WTC11 (cell line): ENCODE data around the gene TRIM44. TPM values are rescaled to one million over a fixed set of nuclear protein-coding genes. Genes with fewer than 3 reads are reported as not detected.

Experiments
- ATAC-seq: fragments of 200-7000 bp; cut with Tn5 transposase; 2 replicates; pipeline ENCODE4 v1.10.0; 2021; ENCODE audit warnings: mild to moderate bottlenecking, moderate library complexity
- CTCF ChIA-PET: fragments of 300-600 bp; sonication (Branson Sonifier 250); formaldehyde crosslinking; loops from one replicate; lab custom pipeline; 2021; ENCODE audit warnings: antibody characterized with exemption; lab: Charles Lee
- POLR2A ChIA-PET: fragments of 350-600 bp; sonication (Branson Sonifier 250); formaldehyde crosslinking; loops from one replicate; lab custom pipeline; 2021; ENCODE audit warnings: antibody characterized with exemption; lab: Charles Lee
- DNase-seq: peaks from one replicate; pipeline ENCODE4 v3.0.0; 2021; ENCODE audit warnings: low spot score
- H3K27ac Mint-ChIP-seq: 2 replicates; pipeline ENCODE4 v1.8.0; 2021; ENCODE audit warnings: mixed read lengths
- H3K27me3 Mint-ChIP-seq: 2 replicates; pipeline ENCODE4 v1.8.0; 2021; ENCODE audit warnings: low read depth, mild to moderate bottlenecking, moderate library complexity, mixed read lengths
- H3K36me3 Mint-ChIP-seq: 2 replicates; pipeline ENCODE4 v1.8.0; 2021; ENCODE audit warnings: mixed read lengths
- H3K4me1 Mint-ChIP-seq: 2 replicates; pipeline ENCODE4 v1.8.0; 2022; ENCODE audit warnings: mixed read lengths
- H3K4me3 Mint-ChIP-seq: 2 replicates; pipeline ENCODE4 v1.8.0; 2021; ENCODE audit warnings: mild to moderate bottlenecking, moderate library complexity, mixed read lengths
- H3K9me3 Mint-ChIP-seq: 2 replicates; pipeline ENCODE4 v1.8.0; 2021; ENCODE audit warnings: mixed read lengths
- ATF2 ChIP-seq: sonication (generic); formaldehyde crosslinking; IDR thresholded peaks from 2 replicates; pipeline ENCODE4 v1.8.1; 2022; ENCODE audit warnings: low read depth, missing genetic modification reagents, borderline replicate concordance
- CREM ChIP-seq: sonication (generic); formaldehyde crosslinking; IDR thresholded peaks from 2 replicates; pipeline ENCODE4 v1.8.1; 2022; ENCODE audit warnings: mild to moderate bottlenecking, missing genetic modification reagents, moderate library complexity
- CTCF ChIP-seq: fragments of 200-600 bp; IDR thresholded peaks from 2 replicates; pipeline ENCODE4 v1.8.0; 2022; ENCODE audit warnings: antibody characterized with exemption
- ETV6 ChIP-seq: sonication (generic); formaldehyde crosslinking; IDR thresholded peaks from 2 replicates; pipeline ENCODE4 v1.8.1; 2022; ENCODE audit warnings: mild to moderate bottlenecking, missing genetic modification reagents
- FOXP1 ChIP-seq: sonication (generic); formaldehyde crosslinking; IDR thresholded peaks from 2 replicates; pipeline ENCODE4 v1.8.0; 2022; ENCODE audit warnings: missing genetic modification reagents, mild to moderate bottlenecking, moderate library complexity, borderline replicate concordance
- GABPB1 ChIP-seq: sonication (generic); formaldehyde crosslinking; IDR thresholded peaks from 2 replicates; pipeline ENCODE4 v1.8.1; 2023; ENCODE audit warnings: mild to moderate bottlenecking, missing genetic modification reagents
- GRHL2 ChIP-seq: fragments of 250-450 bp; sonication (Bioruptor Pico); IDR thresholded peaks from 2 replicates; pipeline ENCODE4 v1.8.0; 2022; ENCODE audit warnings: mild to moderate bottlenecking, moderate library complexity; ENCODE audit not compliant: insufficient replicate concordance, severe bottlenecking
- GTF2I ChIP-seq: fragments of 250-450 bp; sonication (Bioruptor Pico); conservative IDR thresholded peaks from 2 replicates; pipeline ENCODE4 v1.4.0; 2021; ENCODE audit warnings: mild to moderate bottlenecking
- JAZF1 ChIP-seq: fragments of 250-450 bp; sonication (Bioruptor Pico); IDR thresholded peaks from 2 replicates; pipeline ENCODE4 v1.9.0; 2021; ENCODE audit warnings: moderate library complexity, mild to moderate bottlenecking, inconsistent platforms
- JUN ChIP-seq: sonication (generic); formaldehyde crosslinking; IDR thresholded peaks from 2 replicates; pipeline ENCODE4 v1.8.0; 2023; ENCODE audit warnings: mild to moderate bottlenecking, missing genetic modification reagents
- PRDM15 ChIP-seq: sonication (generic); formaldehyde crosslinking; IDR thresholded peaks from 2 replicates; pipeline ENCODE4 v1.8.0; 2022; ENCODE audit warnings: missing genetic modification reagents
- SP1 ChIP-seq: sonication (generic); formaldehyde crosslinking; conservative IDR thresholded peaks from 2 replicates; pipeline ENCODE4 v1.8.1; 2022; ENCODE audit warnings: missing genetic modification reagents
- TCF7 ChIP-seq: sonication (generic); formaldehyde crosslinking; IDR thresholded peaks from 2 replicates; pipeline ENCODE4 v1.8.0; 2022; ENCODE audit warnings: mild to moderate bottlenecking, low read depth, missing genetic modification reagents, moderate library complexity
- ZNF263 ChIP-seq: sonication (generic); formaldehyde crosslinking; IDR thresholded peaks from 2 replicates; pipeline ENCODE4 v1.8.1; 2022; ENCODE audit warnings: low read depth, mild to moderate bottlenecking, moderate library complexity, missing genetic modification reagents
- ZNF396 ChIP-seq: fragments of 250-450 bp; sonication (Bioruptor Pico); IDR thresholded peaks from 2 replicates; pipeline ENCODE4 v1.8.0; 2021; ENCODE audit warnings: mild to moderate bottlenecking, moderate library complexity, borderline replicate concordance
- ZNF423 ChIP-seq: fragments of 250-450 bp; sonication (Bioruptor Pico); IDR thresholded peaks from 2 replicates; pipeline ENCODE4 v2.1.2; 2022; ENCODE audit warnings: mild to moderate bottlenecking, moderate library complexity
- total RNA-seq: library from RNA; stranded (reverse); gene quantifications from 3 replicates; pipeline ENCODE4 v1.2.3, GENCODE V29; 2021
- TF ChIP-seq, protein P1 (sequence below): fragments of 250-450 bp; sonication (Bioruptor Pico); IDR thresholded peaks from 2 replicates; pipeline ENCODE4 v2.1.2; 2022; ENCODE audit warnings: mild to moderate bottlenecking, moderate library complexity
- TF ChIP-seq, protein P2 (sequence below): sonication (generic); formaldehyde crosslinking; IDR thresholded peaks from 2 replicates; pipeline ENCODE4 v1.8.1; 2022; ENCODE audit warnings: mild to moderate bottlenecking, missing genetic modification reagents, moderate library complexity, borderline replicate concordance
- TF ChIP-seq, protein P3 (sequence below): sonication (generic); formaldehyde crosslinking; IDR thresholded peaks from 2 replicates; pipeline ENCODE4 v1.8.0; 2022; ENCODE audit warnings: mild to moderate bottlenecking, missing genetic modification reagents

The TRIM44 gene
- total RNA-seq, 1 experiment from 2014 or later: 27.4 TPM

DNA sequence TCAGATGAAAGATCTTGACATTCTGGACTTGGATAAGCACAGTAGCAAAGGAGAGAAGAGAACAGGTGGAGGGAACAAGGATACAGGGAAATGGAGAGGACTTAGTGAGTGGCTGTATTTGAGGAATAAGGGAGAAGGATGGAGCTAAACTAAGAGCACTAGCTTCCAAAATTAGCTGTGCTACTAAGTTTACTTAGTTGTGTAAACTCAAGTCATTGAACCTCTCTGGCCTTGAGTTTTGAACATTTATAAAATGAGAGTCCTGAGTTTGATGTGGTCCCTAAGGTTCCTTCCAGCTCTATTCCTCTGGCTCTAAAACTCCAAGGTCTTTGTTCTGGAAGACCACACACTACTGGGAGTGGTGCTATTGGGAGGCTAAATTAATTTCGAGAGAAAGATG, 100.7 kb downstream of the TRIM44 start:
- ATAC-seq: no peak
- TF ChIP-seq GTF2I (CRISPR knock-in tag) (no peak), ETV6 (CRISPR knock-in tag) (no peak), GRHL2 (CRISPR knock-in tag) (no peak), ZNF263 (CRISPR knock-in tag) (no peak), JAZF1 (CRISPR knock-in tag) (no peak), PRDM15 (CRISPR knock-in tag) (no peak), ZNF396 (CRISPR knock-in tag) (no peak), FOXP1 (CRISPR knock-in tag) (no peak), TCF7 (CRISPR knock-in tag) (no peak), CREM (CRISPR knock-in tag) (no peak), GABPB1 (CRISPR knock-in tag) (no peak), ATF2 (CRISPR knock-in tag) (no peak), JUN (CRISPR knock-in tag) (no peak), CTCF (no peak), ZNF423 (CRISPR knock-in tag) (no peak), SP1 (CRISPR knock-in tag) (no peak)
- TF ChIP-seq, protein P1, sequence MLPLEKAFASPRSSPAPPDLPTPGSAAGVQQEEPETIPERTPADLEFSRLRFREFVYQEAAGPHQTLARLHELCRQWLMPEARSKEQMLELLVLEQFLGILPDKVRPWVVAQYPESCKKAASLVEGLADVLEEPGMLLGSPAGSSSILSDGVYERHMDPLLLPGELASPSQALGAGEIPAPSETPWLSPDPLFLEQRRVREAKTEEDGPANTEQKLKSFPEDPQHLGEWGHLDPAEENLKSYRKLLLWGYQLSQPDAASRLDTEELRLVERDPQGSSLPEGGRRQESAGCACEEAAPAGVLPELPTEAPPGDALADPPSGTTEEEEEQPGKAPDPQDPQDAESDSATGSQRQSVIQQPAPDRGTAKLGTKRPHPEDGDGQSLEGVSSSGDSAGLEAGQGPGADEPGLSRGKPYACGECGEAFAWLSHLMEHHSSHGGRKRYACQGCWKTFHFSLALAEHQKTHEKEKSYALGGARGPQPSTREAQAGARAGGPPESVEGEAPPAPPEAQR (CRISPR knock-in tag): no peak
- TF ChIP-seq, protein P2, sequence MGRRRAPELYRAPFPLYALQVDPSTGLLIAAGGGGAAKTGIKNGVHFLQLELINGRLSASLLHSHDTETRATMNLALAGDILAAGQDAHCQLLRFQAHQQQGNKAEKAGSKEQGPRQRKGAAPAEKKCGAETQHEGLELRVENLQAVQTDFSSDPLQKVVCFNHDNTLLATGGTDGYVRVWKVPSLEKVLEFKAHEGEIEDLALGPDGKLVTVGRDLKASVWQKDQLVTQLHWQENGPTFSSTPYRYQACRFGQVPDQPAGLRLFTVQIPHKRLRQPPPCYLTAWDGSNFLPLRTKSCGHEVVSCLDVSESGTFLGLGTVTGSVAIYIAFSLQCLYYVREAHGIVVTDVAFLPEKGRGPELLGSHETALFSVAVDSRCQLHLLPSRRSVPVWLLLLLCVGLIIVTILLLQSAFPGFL (CRISPR knock-in tag): no peak
- TF ChIP-seq, protein P3, sequence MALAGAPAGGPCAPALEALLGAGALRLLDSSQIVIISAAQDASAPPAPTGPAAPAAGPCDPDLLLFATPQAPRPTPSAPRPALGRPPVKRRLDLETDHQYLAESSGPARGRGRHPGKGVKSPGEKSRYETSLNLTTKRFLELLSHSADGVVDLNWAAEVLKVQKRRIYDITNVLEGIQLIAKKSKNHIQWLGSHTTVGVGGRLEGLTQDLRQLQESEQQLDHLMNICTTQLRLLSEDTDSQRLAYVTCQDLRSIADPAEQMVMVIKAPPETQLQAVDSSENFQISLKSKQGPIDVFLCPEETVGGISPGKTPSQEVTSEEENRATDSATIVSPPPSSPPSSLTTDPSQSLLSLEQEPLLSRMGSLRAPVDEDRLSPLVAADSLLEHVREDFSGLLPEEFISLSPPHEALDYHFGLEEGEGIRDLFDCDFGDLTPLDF: no peak
- no peak for DNase-seq
- no peak overlapping the region for H3K4me3 Mint-ChIP-seq
- CTCF ChIA-PET: interaction anchor here (2.3 kb wide), 1 partner anchor 59 kb away, joined by 13 read pairs; no protein-coding TSS in a partner anchor
- POLR2A ChIA-PET: no interaction called here
- no peak overlapping the region; the same call in 1 of the 2 replicates for H3K27ac Mint-ChIP-seq
- no peaks in the 10 kb centered on the region for H3K36me3 Mint-ChIP-seq
- H3K4me1 Mint-ChIP-seq: peaks cover 17% of the 10 kb centered on the region
- H3K9me3 Mint-ChIP-seq: no peaks in the 10 kb centered on the region
- H3K27me3 Mint-ChIP-seq: no peaks in the 10 kb centered on the region
